ENCODE data around the gene PSMB3.
"Not testable (repeated sequence)": the region's sequence is repeated elsewhere in the genome, so short reads cannot be mapped to it uniquely, and the experiment has no call there.

Gene PSMB3

GRCh38 chr17:38715216-38715943 is 37.2 kb upstream of the PSMB3 start:
- DNase-seq, result no peak

- no peak for DNase-seq
These were observed 36.1 kb upstream of the PSMB3 start for GRCh38 chr17:38716368-38717005.

- no peak for DNase-seq
These were observed 35.3 kb upstream of the PSMB3 start for GRCh38 chr17:38717139-38717745.

- DNase-seq, result no peak
These were observed 33.1 kb upstream of the PSMB3 start for GRCh38 chr17:38719289-38719942.

GRCh38 chr17:38719943-38720641 is 32.4 kb upstream of the PSMB3 start:
- DNase-seq, result peak in 1 of 56 donors; percentile 28

- no peak for DNase-seq
These were observed 31.6 kb upstream of the PSMB3 start for GRCh38 chr17:38720941-38721340.

- DNase-seq, result no peak
These were observed 30.7 kb upstream of the PSMB3 start for GRCh38 chr17:38721802-38722201.

- DNase-seq, result peak in 54 of 56 donors; percentile 35 to 94 (median 81)
These were observed 28.1 kb upstream of the PSMB3 start for GRCh38 chr17:38724337-38724988.

- peak in 6 of 56 donors; percentile 44 to 70 (median 60) for DNase-seq
These were observed 27.5 kb upstream of the PSMB3 start for GRCh38 chr17:38725066-38725465.

- DNase-seq, result not testable (repeated sequence)
These were observed 26.4 kb upstream of the PSMB3 start for GRCh38 chr17:38726145-38726544.

GRCh38 chr17:38727736-38728135 is 24.8 kb upstream of the PSMB3 start:
- DNase-seq, result no peak

- no peak for DNase-seq
These were observed 24.2 kb upstream of the PSMB3 start for GRCh38 chr17:38728290-38728831.

- no peak for DNase-seq
These were observed 23.1 kb upstream of the PSMB3 start for GRCh38 chr17:38729368-38729885.

GRCh38 chr17:38729886-38730525 is 22.5 kb upstream of the PSMB3 start, which contains the start of gene CISD3:
TSS of gene CISD3 (plus strand) at chr17:38730341. CDS start at chr17:38730359, 18 bp downstream.
- DNase-seq, result peak in 44 of 56 donors; percentile 29 to 84 (median 60)

GRCh38 chr17:38730526-38731379 is 21.8 kb upstream of the PSMB3 start:
- DNase-seq, result peak in 12 of 56 donors; percentile 22 to 61 (median 42)

- DNase-seq, result peak in 3 of 56 donors; percentile 21 to 32 (median 32)
These were observed 20.8 kb upstream of the PSMB3 start for GRCh38 chr17:38731526-38732294.

GRCh38 chr17:38732376-38733281 is 19.9 kb upstream of the PSMB3 start:
- DNase-seq, result no peak
